ENCODE measurements around the gene NRN1. TPM values are rescaled to one million over a fixed set of nuclear protein-coding genes. Genes with fewer than 3 reads are reported as not detected.
A peak's percentile ranks its signal among the peaks of the same experiment; 100 is the strongest.

NRN1 gene
- total and polyA plus RNA-seq, 2 donors (not counting 3 experiments of a cell fraction or from before 2014, with no cell fraction given): 12.8 to 26.2 TPM

DNA sequence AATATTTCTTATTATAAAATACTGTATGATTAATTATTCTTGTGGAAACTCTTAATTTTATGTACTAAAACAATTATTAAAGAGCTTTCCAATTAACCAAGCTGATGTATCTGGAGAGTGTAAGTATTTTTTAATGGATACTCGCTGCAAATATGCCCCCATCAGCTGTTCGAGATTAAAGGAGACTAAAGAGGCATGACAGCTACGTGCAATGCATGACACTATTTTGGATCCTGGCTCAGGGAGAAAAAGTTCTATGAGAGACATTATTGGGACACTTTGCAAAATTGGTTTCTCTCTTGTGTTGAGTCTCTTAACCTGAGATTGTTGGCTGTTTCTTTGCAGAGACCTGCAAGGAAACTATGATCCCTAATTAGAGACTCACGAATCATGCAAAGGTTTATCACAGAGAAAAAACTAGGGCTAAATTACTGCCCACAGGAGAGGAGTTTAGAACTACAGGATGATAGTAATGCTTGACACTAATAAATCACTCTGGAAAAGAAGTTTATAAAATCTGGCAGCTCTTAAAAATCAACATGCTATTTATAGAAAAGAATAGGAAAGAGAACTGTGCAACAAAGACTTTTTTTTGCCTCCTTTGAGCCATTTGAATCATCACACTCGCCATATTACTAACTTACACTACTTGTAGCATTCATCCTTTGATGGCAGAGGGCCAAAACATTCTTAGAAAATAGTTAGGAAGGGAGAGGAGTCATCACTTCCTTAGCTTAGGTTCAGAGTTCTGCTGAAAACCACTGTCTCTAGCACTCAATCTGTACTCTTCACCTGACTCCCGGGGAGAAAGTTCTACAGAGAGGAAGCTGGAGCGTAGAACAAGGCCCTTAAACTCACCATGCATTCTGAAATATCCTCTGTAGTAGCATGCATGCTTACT lies 25.3 kb downstream of the NRN1 start:
- Histone ChIP-seq H3K4me3 (replicated peaks in 1 of 3; ENCODE audit: insufficient read depth in 1 of 3, low read depth in 1 of 3, low read length in 3 of 3) (no peak overlapping the region), H3K9me1 (replicated peaks; ENCODE audit: control insufficient read depth, extremely low read depth, insufficient read depth, low read length) (no peaks in the 10 kb centered on the region), H3K4me1 (ENCODE audit: control insufficient read depth, extremely low read depth, insufficient read depth, low read length) (no peaks in the 10 kb centered on the region), H3K4me2 (ENCODE audit: insufficient read depth, low read length) (no peak overlapping the region), H3K9ac (replicated peaks; ENCODE audit: extremely low read depth, insufficient read depth, low read length) (no peak overlapping the region), H3K27ac (ENCODE audit: insufficient read depth, low read depth, low read length) (no peak overlapping the region), H3K36me3 (ENCODE audit: control insufficient read depth in 2 of 2, extremely low read depth in 1 of 2, insufficient read depth in 2 of 2, low read length in 2 of 2) (no peaks in the 10 kb centered on the region), H3K79me2 (ENCODE audit: control insufficient read depth, insufficient read depth, low read length) (no peaks in the 10 kb centered on the region), H4K20me1 (replicated peaks; ENCODE audit: control insufficient read depth, extremely low read depth, insufficient read depth, low read length) (no peaks in the 10 kb centered on the region), H3K9me3 (replicated peaks; ENCODE audit: control insufficient read depth, insufficient read depth, low read length) (no peaks in the 10 kb centered on the region), H2AFZ (ENCODE audit: low read depth, low read length) (no peak overlapping the region), H3K27me3 (ENCODE audit: control insufficient read depth in 2 of 2, insufficient read depth in 2 of 2, low read length in 2 of 2) (no peaks in the 10 kb centered on the region)
- intact Hi-C loops (cut with micrococcal nuclease): no loop called here
- FAIRE-seq: no peak
- dilution Hi-C loops (cut with MboI; ENCODE audit: extremely low pct_ligation_motif_present, low sequenced_read_pairs): no loop called here
- no TSS peak for BruUV-seq (replicated peaks)
- TF ChIP-seq, protein P1, sequence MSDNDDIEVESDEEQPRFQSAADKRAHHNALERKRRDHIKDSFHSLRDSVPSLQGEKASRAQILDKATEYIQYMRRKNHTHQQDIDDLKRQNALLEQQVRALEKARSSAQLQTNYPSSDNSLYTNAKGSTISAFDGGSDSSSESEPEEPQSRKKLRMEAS (IDR thresholded peaks at IDR 0.05; ENCODE audit: insufficient read depth, insufficient read length): no peak
- no peak for TF ChIP-seq EZH2 (IDR thresholded peaks at IDR 0.05; ENCODE audit: borderline replicate concordance, low read depth, low read length, severe bottlenecking)
- TF ChIP-seq, protein P2, sequence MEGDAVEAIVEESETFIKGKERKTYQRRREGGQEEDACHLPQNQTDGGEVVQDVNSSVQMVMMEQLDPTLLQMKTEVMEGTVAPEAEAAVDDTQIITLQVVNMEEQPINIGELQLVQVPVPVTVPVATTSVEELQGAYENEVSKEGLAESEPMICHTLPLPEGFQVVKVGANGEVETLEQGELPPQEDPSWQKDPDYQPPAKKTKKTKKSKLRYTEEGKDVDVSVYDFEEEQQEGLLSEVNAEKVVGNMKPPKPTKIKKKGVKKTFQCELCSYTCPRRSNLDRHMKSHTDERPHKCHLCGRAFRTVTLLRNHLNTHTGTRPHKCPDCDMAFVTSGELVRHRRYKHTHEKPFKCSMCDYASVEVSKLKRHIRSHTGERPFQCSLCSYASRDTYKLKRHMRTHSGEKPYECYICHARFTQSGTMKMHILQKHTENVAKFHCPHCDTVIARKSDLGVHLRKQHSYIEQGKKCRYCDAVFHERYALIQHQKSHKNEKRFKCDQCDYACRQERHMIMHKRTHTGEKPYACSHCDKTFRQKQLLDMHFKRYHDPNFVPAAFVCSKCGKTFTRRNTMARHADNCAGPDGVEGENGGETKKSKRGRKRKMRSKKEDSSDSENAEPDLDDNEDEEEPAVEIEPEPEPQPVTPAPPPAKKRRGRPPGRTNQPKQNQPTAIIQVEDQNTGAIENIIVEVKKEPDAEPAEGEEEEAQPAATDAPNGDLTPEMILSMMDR (IDR thresholded peaks at IDR 0.05; ENCODE audit: extremely low read depth in 1 of 2, insufficient read depth in 1 of 2, low read depth in 1 of 2, low read length in 2 of 2): no peak
- peak; percentile 17 for TF ChIP-seq FOS (IDR thresholded peaks at IDR 0.05; ENCODE audit: borderline replicate concordance, insufficient read depth, low read length)
- CTCF ChIA-PET: interaction anchor here (1.0 to 1.8 kb wide), 3 partner anchors 9 to 510 kb away, joined by 3 to 6 read pairs (median 5); no protein-coding TSS in a partner anchor
- DNase-seq (ENCODE audit: low read depth, low spot score): no peak
- POLR2A ChIA-PET: no interaction called here

All from endothelial cell of umbilical vein (primary cell).